Activated naive CD4-positive, alpha-beta T cell treated with anti-CD3 and anti-CD28 coated beads for 36 hours (primary cell): ENCODE data around the gene MT1A. TPM values are rescaled to one million over a fixed set of nuclear protein-coding genes. Genes with fewer than 3 reads are reported as not detected.

ENCODE experiments used
- CTCF ChIA-PET: fragments of 350-600 bp; sonication (Branson Sonifier 250); formaldehyde crosslinking; loops from one replicate; lab custom pipeline; 2021; ENCODE audit warnings: antibody characterized with exemption; lab: Charles Lee
- DNase-seq: peaks from one replicate; pipeline ENCODE4 v3.0.0-alpha.2; 2020
- H3K27ac Mint-ChIP-seq: one replicate; pipeline ENCODE4 v1.8.0; 2021; ENCODE audit warnings: mild to moderate bottlenecking, mixed read lengths
- H3K27me3 Mint-ChIP-seq: one replicate; pipeline ENCODE4 v1.8.0; 2021; ENCODE audit warnings: low read depth, mixed read lengths
- H3K36me3 Mint-ChIP-seq: one replicate; pipeline ENCODE4 v1.8.0; 2021; ENCODE audit warnings: low read depth, mixed read lengths
- H3K4me1 Mint-ChIP-seq: one replicate; pipeline ENCODE4 v1.8.0; 2021; ENCODE audit warnings: low read depth, mixed read lengths
- H3K4me3 Mint-ChIP-seq: one replicate; pipeline ENCODE4 v1.8.0; 2021; ENCODE audit warnings: mild to moderate bottlenecking, moderate library complexity, mixed read lengths
- H3K9me3 Mint-ChIP-seq: one replicate; pipeline ENCODE4 v1.8.0; 2021; ENCODE audit warnings: mixed read lengths
- intact Hi-C: fragments of 100-400 bp; cut with micrococcal nuclease; formaldehyde crosslinking; loops from one replicate; pipeline ENCODE4 v1.15.1; 2023
- total RNA-seq, 2 experiments: library from RNA; stranded (reverse); gene quantifications; one replicate each; pipeline ENCODE4 v1.2.3, GENCODE V29; 2021

Gene MT1A
- total RNA-seq, result not detected

GRCh38 chr16:56637814-56638750 is at the start of gene MT1A:
Gene MT1A (plus strand): TSS chr16:56638666. CDS start chr16:56638739, 73 bp downstream.
- CTCF ChIA-PET, result no interaction called here
- peak; percentile 35 for DNase-seq
- H3K9me3 Mint-ChIP-seq, result no peaks in the 10 kb centered on the region
- intact Hi-C loops, result no loop called here
- no peaks in the 10 kb centered on the region for H3K36me3 Mint-ChIP-seq
- H3K27ac Mint-ChIP-seq, result no peak within 1 kb of the TSS
- H3K4me3 Mint-ChIP-seq, result peak within 1 kb of the TSS; percentile 58
- peaks cover 29% of the 10 kb centered on the region for H3K4me1 Mint-ChIP-seq
- H3K27me3 Mint-ChIP-seq, result peaks cover 79% of the 10 kb centered on the region

GRCh38 chr16:56588781-56589140 is 49.7 kb upstream of the MT1A start:
- Mint-ChIP-seq H3K4me1 (peaks cover 9% of the 10 kb centered on the region), H3K27me3 (peaks cover 18% of the 10 kb centered on the region), H3K27ac (no peak overlapping the region), H3K4me3 (peak overlapping the region; percentile 73), H3K36me3 (no peaks in the 10 kb centered on the region), H3K9me3 (no peaks in the 10 kb centered on the region)
- no peak for DNase-seq
- CTCF ChIA-PET, result interaction anchor here (0.6 kb wide), 1 partner anchor 200 kb away, joined by 4 read pairs; no protein-coding TSS in a partner anchor
- intact Hi-C loops, result no loop called here

- Mint-ChIP-seq H3K9me3 (no peaks in the 10 kb centered on the region), H3K4me3 (peak within 1 kb of the TSS; percentile 73), H3K27me3 (peaks cover 18% of the 10 kb centered on the region), H3K36me3 (no peaks in the 10 kb centered on the region), H3K4me1 (peaks cover 9% of the 10 kb centered on the region), H3K27ac (no peak within 1 kb of the TSS)
- DNase-seq, result peak; percentile 19
- intact Hi-C loops, result no loop called here
- CTCF ChIA-PET, result no interaction called here
Observed at GRCh38 chr16:56589141-56590039, 49.1 kb upstream of the MT1A start, which contains the start of gene MT3. Gene MT3 (plus strand): TSS chr16:56589528. CDS start chr16:56589591, 63 bp downstream.

DNA sequence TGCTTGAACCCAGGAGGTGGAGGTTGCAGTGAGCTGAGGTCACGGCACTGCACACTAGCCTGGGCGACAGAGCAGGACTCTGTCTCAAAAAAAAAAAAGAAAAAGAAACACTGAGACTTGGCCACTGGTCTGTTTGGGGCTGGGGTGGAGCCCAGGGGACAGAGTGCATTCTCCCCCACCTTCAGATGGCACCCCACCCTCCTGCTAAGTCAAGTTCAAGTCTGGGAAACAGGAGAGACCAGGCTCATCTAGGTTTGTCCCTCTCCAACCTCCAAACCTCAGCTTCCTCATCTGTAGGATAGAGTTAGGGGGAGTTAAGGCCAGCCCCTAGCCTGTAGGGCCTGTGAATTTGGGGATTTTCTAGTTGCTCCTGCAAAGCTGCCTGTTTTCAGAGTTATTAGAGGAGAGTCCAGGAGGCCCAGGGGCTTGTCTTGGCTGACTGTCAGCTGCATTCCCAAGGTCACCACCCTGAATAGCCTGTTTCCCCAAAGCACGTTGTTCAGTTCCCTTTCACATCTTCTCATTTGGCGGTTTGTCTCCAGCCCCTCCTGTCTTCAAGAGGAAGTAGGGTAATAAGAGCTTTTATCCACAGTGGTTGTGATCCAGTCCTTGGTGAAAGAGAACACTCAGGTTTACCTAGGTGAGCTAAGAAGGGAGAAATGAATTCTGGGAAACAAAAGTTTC is 46.9 kb upstream of the MT1A start:
- H3K4me1 Mint-ChIP-seq, result peaks cover 9% of the 10 kb centered on the region
- no peaks in the 10 kb centered on the region for H3K36me3 Mint-ChIP-seq
- H3K9me3 Mint-ChIP-seq, result no peaks in the 10 kb centered on the region
- intact Hi-C loops, result no loop called here
- no peak overlapping the region for H3K27ac Mint-ChIP-seq
- no peak for DNase-seq
- no peak overlapping the region for H3K4me3 Mint-ChIP-seq
- CTCF ChIA-PET, result interaction anchor here (0.8 to 2.2 kb wide), 4 partner anchors 9 to 110 kb away, joined by 3 to 14 read pairs (median 5); no protein-coding TSS in a partner anchor
- peaks cover 18% of the 10 kb centered on the region for H3K27me3 Mint-ChIP-seq

- CTCF ChIA-PET, result interaction anchor here (0.6 to 2.2 kb wide), 3 partner anchors 10 to 113 kb away, joined by 3 to 5 read pairs (median 3); no protein-coding TSS in a partner anchor
- Mint-ChIP-seq H3K36me3 (no peaks in the 10 kb centered on the region), H3K4me3 (no peak overlapping the region), H3K4me1 (peaks cover 10% of the 10 kb centered on the region), H3K9me3 (no peaks in the 10 kb centered on the region), H3K27ac (no peak overlapping the region), H3K27me3 (peaks cover 16% of the 10 kb centered on the region)
- no peak for DNase-seq
- intact Hi-C loops, result no loop called here
Observed at GRCh38 chr16:56593573-56594291, 44.7 kb upstream of the MT1A start.

DNA sequence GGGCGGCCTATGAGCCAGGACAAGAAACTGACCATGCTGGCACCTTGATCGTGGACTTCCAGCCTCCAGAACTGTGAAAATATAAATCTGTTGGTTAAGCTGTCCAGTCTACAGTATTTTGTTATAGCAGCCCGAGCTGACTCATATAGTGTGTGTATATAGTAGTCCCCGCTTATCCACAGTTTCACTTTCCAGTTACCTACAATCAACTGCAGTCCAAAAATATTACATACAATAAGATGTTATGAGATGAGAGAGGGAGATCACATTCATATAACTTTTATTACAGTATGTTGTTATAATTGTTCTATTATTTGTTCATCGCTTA is 44.2 kb upstream of the MT1A start:
- no peak for DNase-seq
- H3K27me3 Mint-ChIP-seq, result peaks cover 14% of the 10 kb centered on the region
- peaks cover 7% of the 10 kb centered on the region for H3K4me1 Mint-ChIP-seq
- no peak overlapping the region for H3K27ac Mint-ChIP-seq
- no peaks in the 10 kb centered on the region for H3K9me3 Mint-ChIP-seq
- H3K36me3 Mint-ChIP-seq, result no peaks in the 10 kb centered on the region
- intact Hi-C loops, result no loop called here
- no peak overlapping the region for H3K4me3 Mint-ChIP-seq
- CTCF ChIA-PET, result interaction anchor here (0.6 to 1.0 kb wide), 2 partner anchors 108 to 113 kb away, joined by 3 read pairs; no protein-coding TSS in a partner anchor

DNA sequence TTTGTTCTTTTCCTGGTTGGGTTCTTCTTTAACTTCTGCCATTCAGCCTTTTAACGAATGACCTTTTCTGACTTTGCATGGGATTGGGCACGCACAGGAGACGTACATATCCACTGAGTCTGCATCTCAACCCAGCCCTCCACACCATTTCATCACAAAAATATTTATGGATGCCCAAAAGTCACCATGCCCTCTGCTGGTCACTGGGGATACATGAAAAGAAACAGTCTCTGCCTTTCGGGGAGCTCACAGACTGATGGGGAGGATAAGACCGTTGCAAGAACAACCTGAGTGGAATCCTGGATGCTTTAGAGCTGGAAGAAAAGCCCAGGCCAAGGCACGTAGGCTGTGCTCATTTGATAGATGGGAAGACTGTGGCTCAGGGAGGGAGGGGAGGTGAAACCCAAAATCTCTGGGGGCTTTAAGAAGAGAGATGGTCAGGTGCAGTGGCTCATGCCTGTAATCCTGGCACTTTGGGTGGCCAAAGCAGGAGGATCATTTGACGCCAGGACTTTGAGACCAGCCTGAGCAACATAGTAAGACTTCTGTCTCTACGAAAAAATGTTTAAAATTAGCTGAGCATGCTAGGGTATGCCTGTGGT is 38.0 kb upstream of the MT1A start:
- H3K36me3 Mint-ChIP-seq, result no peaks in the 10 kb centered on the region
- peaks cover 4% of the 10 kb centered on the region for H3K4me1 Mint-ChIP-seq
- intact Hi-C loops, result loop anchor here (1.0 kb wide), 2 partner anchors 23 to 86 kb away; no protein-coding TSS in a partner anchor
- no peak overlapping the region for H3K4me3 Mint-ChIP-seq
- H3K9me3 Mint-ChIP-seq, result no peaks in the 10 kb centered on the region
- peaks cover 5% of the 10 kb centered on the region for H3K27me3 Mint-ChIP-seq
- DNase-seq, result peak; percentile 44
- H3K27ac Mint-ChIP-seq, result no peak overlapping the region
- CTCF ChIA-PET, result interaction anchor here (0.6 to 6.7 kb wide), 15 partner anchors 9 to 335 kb away, joined by 3 to 57 read pairs (median 4); no protein-coding TSS in a partner anchor

DNA sequence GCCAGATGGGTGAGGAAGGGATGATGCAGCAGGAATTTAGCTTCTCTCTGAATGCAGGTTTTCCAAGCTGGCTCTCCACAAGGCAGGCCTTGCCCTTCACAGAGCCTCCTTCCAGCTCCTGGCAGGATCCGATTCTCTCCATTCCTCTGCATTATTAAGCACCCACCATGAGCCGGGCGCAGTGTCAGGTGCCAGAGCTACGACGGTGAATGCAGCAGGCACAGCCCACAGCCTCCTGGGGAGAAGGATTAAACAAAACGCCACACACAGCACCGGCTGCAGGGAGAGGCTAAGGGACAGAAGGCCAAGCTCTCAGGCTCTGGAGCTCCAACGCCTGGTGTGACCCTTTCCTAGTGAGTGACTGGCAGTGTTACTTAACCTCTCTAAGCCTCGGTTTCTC is 37.1 kb upstream of the MT1A start:
- H3K36me3 Mint-ChIP-seq, result no peaks in the 10 kb centered on the region
- H3K27me3 Mint-ChIP-seq, result peaks cover 5% of the 10 kb centered on the region
- DNase-seq, result no peak
- H3K27ac Mint-ChIP-seq, result no peak overlapping the region
- CTCF ChIA-PET, result interaction anchor here (0.6 to 6.7 kb wide), 12 partner anchors 9 to 123 kb away, joined by 3 to 57 read pairs (median 4); no protein-coding TSS in a partner anchor
- intact Hi-C loops, result no loop called here
- H3K4me3 Mint-ChIP-seq, result no peak overlapping the region
- peaks cover 6% of the 10 kb centered on the region for H3K4me1 Mint-ChIP-seq
- H3K9me3 Mint-ChIP-seq, result no peaks in the 10 kb centered on the region

DNA sequence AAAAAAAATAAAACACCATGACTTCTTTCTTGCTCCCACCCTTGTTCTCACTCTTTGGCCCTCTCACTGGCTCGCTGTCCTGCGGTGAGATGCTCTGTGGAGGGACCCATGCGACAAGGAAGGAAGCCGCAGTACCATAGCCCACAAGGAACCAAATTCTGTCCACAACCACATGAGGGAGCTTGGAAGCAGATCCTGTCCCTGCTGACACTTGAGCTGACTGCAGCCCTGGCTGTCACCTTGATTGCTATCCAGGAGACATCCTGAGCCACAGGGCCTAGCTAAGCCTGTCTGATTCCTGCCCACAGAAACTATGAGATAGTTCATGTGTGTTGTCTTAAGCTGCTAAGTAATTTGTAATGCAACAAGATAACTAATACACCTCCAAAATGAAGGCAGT is 34.9 kb upstream of the MT1A start:
- Mint-ChIP-seq H3K4me3 (no peak overlapping the region), H3K9me3 (no peaks in the 10 kb centered on the region), H3K27ac (no peak overlapping the region), H3K4me1 (peaks cover 23% of the 10 kb centered on the region), H3K36me3 (no peaks in the 10 kb centered on the region), H3K27me3 (peaks cover 5% of the 10 kb centered on the region)
- CTCF ChIA-PET, result interaction anchor here (1.0 to 6.7 kb wide), 10 partner anchors 9 to 225 kb away, joined by 3 to 57 read pairs (median 5); no protein-coding TSS in a partner anchor
- peak; percentile 59 for DNase-seq
- intact Hi-C loops, result loop anchor here (1.0 kb wide), 2 partner anchors 40 to 99 kb away; no protein-coding TSS in a partner anchor

- no peak for DNase-seq
- no peaks in the 10 kb centered on the region for H3K9me3 Mint-ChIP-seq
- intact Hi-C loops, result no loop called here
- CTCF ChIA-PET, result interaction anchor here (1.7 to 6.7 kb wide), 3 partner anchors 28 to 97 kb away, joined by 6 to 57 read pairs (median 7); no protein-coding TSS in a partner anchor
- no peak overlapping the region for H3K4me3 Mint-ChIP-seq
- H3K27ac Mint-ChIP-seq, result no peak overlapping the region
- H3K36me3 Mint-ChIP-seq, result no peaks in the 10 kb centered on the region
- H3K4me1 Mint-ChIP-seq, result peaks cover 36% of the 10 kb centered on the region
- H3K27me3 Mint-ChIP-seq, result peaks cover 5% of the 10 kb centered on the region
Observed at GRCh38 chr16:56604966-56605365, 33.5 kb upstream of the MT1A start.
